Endothelial cell of umbilical vein (primary cell): ENCODE results near the gene BAZ1A.

ENCODE experiments used
- POLR2A ChIP-seq: IDR thresholded peaks from 2 replicates; pipeline ENCODE4 v1.6.1; 2012; ENCODE audit warnings: low read depth, mild to moderate bottlenecking, control low read depth, low read length
- POLR2AphosphoS5 ChIP-seq: IDR thresholded peaks from 2 replicates; pipeline ENCODE4 v1.6.1; 2012; ENCODE audit warnings: low read depth, mild to moderate bottlenecking, control low read depth, low read length, moderate library complexity; ENCODE audit not compliant: insufficient read depth
- TF ChIP-seq, protein P1 (sequence below): IDR thresholded peaks from 2 replicates; pipeline ENCODE4 v1.6.1; 2011; ENCODE audit not compliant: insufficient read depth, insufficient read length
- TF ChIP-seq, protein P2 (sequence below), 2 donors: IDR thresholded peaks; 1 replicate in 1 of 2; 2 replicates in 1 of 2; pipeline ENCODE4 v1.5.1; 2011; ENCODE audit warnings: low read length in 2 of 2, mild to moderate bottlenecking in 2 of 2, moderate library complexity in 2 of 2, control low read depth in 1 of 2, inconsistent platforms in 1 of 2, low read depth in 1 of 2; ENCODE audit not compliant: insufficient read depth in 1 of 2; ENCODE audit errors: extremely low read depth in 1 of 2

DNA sequence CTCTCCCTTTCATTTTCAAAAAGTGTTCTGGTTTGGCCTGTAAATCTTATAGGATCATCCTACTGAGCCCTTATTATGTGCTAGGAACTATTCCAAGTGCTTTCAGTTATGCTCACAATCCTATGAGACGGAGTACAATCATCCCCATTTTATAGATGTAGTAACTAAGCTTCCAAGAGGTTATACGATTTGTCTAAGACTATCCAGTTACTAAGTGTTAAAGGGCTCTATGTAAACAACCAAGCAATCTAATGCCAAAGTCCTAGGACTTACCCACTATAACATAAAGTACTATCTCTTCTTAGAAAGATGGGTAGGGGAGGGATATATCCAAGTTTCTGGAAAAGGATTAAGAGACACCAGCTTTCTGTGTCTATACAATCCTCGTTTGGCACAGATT, 167.4 kb downstream of the BAZ1A start:
- TF ChIP-seq, protein P1, sequence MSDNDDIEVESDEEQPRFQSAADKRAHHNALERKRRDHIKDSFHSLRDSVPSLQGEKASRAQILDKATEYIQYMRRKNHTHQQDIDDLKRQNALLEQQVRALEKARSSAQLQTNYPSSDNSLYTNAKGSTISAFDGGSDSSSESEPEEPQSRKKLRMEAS, result no peak
- TF ChIP-seq, protein P2, sequence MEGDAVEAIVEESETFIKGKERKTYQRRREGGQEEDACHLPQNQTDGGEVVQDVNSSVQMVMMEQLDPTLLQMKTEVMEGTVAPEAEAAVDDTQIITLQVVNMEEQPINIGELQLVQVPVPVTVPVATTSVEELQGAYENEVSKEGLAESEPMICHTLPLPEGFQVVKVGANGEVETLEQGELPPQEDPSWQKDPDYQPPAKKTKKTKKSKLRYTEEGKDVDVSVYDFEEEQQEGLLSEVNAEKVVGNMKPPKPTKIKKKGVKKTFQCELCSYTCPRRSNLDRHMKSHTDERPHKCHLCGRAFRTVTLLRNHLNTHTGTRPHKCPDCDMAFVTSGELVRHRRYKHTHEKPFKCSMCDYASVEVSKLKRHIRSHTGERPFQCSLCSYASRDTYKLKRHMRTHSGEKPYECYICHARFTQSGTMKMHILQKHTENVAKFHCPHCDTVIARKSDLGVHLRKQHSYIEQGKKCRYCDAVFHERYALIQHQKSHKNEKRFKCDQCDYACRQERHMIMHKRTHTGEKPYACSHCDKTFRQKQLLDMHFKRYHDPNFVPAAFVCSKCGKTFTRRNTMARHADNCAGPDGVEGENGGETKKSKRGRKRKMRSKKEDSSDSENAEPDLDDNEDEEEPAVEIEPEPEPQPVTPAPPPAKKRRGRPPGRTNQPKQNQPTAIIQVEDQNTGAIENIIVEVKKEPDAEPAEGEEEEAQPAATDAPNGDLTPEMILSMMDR (IDR thresholded peaks at IDR 0.05; ENCODE audit: extremely low read depth in 1 of 2, insufficient read depth in 1 of 2, low read depth in 1 of 2, low read length in 2 of 2), result no peak
- TF ChIP-seq POLR2A (no peak), POLR2AphosphoS5 (no peak)
